HEK293 (cell line): ENCODE data around the gene ZNF574.

Experiments used
- CTCF ChIA-PET: fragments of 350-600 bp; formaldehyde crosslinking; extraction: SDS; loops from one replicate; lab custom pipeline; 2021; ENCODE audit warnings: antibody characterized with exemption; lab: Yijun Ruan, JAX
- POLR2A ChIA-PET: fragments of 300-600 bp; formaldehyde crosslinking; extraction: SDS; loops from one replicate; lab custom pipeline; 2020; ENCODE audit warnings: antibody characterized with exemption, inconsistent platforms; lab: Yijun Ruan, JAX
- H3K27ac ChIP-seq: fragments of 200-500 bp; sonication (Bioruptor generic); 2 replicates; pipeline ENCODE4 v1.5.1; 2014; ENCODE audit warnings: low read depth, low read length, control low read depth, inconsistent platforms; ENCODE audit errors: extremely low read depth
- H3K36me3 ChIP-seq, 2 experiments: fragments of 200-500 bp in 1 of 2; sonication (Bioruptor generic) in 1 of 2; 1 replicate in 1 of 2; 2 replicates in 1 of 2; pipeline ENCODE4 v1.5.1; 2014 to 2017; ENCODE audit warnings: inconsistent platforms in 2 of 2, low read length in 2 of 2; ENCODE audit not compliant: control insufficient read depth in 2 of 2, insufficient read depth in 1 of 2
- H3K4me1 ChIP-seq: fragments of 200-500 bp; sonication (Bioruptor generic); 2 replicates; pipeline ENCODE4 v1.5.1; 2014; ENCODE audit warnings: mild to moderate bottlenecking, low read length, inconsistent platforms; ENCODE audit not compliant: control insufficient read depth, insufficient read depth
- H3K4me3 ChIP-seq: 2 replicates; pipeline ENCODE4 v1.5.1; 2011; ENCODE audit warnings: low read depth, mild to moderate bottlenecking, control low read depth, low read length, moderate library complexity
- H3K9me3 ChIP-seq: fragments of 200-500 bp; sonication (Bioruptor generic); 2 replicates; pipeline ENCODE4 v1.5.1; 2014; ENCODE audit warnings: low read depth, low read length, inconsistent platforms; ENCODE audit not compliant: control insufficient read depth, insufficient read depth
- FEZF1 ChIP-seq: fragments of 450-650 bp; formaldehyde crosslinking; IDR thresholded peaks from 2 replicates; pipeline ENCODE4 v1.5.1; 2016; ENCODE audit warnings: missing biosample characterization, missing genetic modification characterization
- GFI1B ChIP-seq: fragments of 450-650 bp; formaldehyde crosslinking; IDR thresholded peaks from 2 replicates; pipeline ENCODE4 v1.5.1; 2016; ENCODE audit warnings: missing biosample characterization, missing genetic modification characterization
- KLF16 ChIP-seq: fragments of 450-650 bp; formaldehyde crosslinking; IDR thresholded peaks from 2 replicates; pipeline ENCODE4 v1.5.1; 2017; ENCODE audit warnings: missing biosample characterization, missing genetic modification characterization
- MZF1 ChIP-seq: fragments of 450-650 bp; formaldehyde crosslinking; IDR thresholded peaks from 2 replicates; pipeline ENCODE4 v1.5.1; 2017; ENCODE audit warnings: missing biosample characterization, missing genetic modification characterization, borderline replicate concordance
- OSR2 ChIP-seq: fragments of 450-650 bp; formaldehyde crosslinking; IDR thresholded peaks from 2 replicates; pipeline ENCODE4 v1.5.1; 2016; ENCODE audit warnings: missing biosample characterization, missing genetic modification characterization
- OVOL3 ChIP-seq: fragments of 450-650 bp; formaldehyde crosslinking; IDR thresholded peaks from 2 replicates; pipeline ENCODE4 v1.5.1; 2016; ENCODE audit warnings: missing biosample characterization, missing genetic modification characterization
- PRDM10 ChIP-seq: fragments of 450-650 bp; formaldehyde crosslinking; IDR thresholded peaks from 2 replicates; pipeline ENCODE4 v1.5.1; 2016; ENCODE audit warnings: missing biosample characterization, missing genetic modification characterization
- PRDM6 ChIP-seq: fragments of 450-650 bp; formaldehyde crosslinking; IDR thresholded peaks from 2 replicates; pipeline ENCODE4 v1.5.1; 2017; ENCODE audit warnings: missing biosample characterization, missing genetic modification characterization
- SP7 ChIP-seq: fragments of 450-650 bp; formaldehyde crosslinking; IDR thresholded peaks from 2 replicates; pipeline ENCODE4 v1.5.1; 2016; ENCODE audit warnings: missing biosample characterization, missing genetic modification characterization
- TCF7L2 ChIP-seq: IDR thresholded peaks from 2 replicates; pipeline ENCODE4 v1.6.1; 2011; ENCODE audit warnings: low read depth, mild to moderate bottlenecking, inconsistent platforms, low read length, moderate library complexity, borderline replicate concordance
- WT1 ChIP-seq: fragments of 450-650 bp; formaldehyde crosslinking; IDR thresholded peaks from 2 replicates; pipeline ENCODE4 v1.5.1; 2016; ENCODE audit warnings: missing biosample characterization, missing genetic modification characterization
- ZNF133 ChIP-seq: fragments of 450-650 bp; formaldehyde crosslinking; IDR thresholded peaks from 2 replicates; pipeline ENCODE4 v1.5.1; 2016; ENCODE audit warnings: missing biosample characterization, missing genetic modification characterization
- ZNF391 ChIP-seq: fragments of 450-650 bp; formaldehyde crosslinking; IDR thresholded peaks from 2 replicates; pipeline ENCODE4 v1.5.1; 2016; ENCODE audit warnings: low read depth, missing biosample characterization, missing genetic modification characterization, borderline replicate concordance
- ZNF398 ChIP-seq: fragments of 450-650 bp; formaldehyde crosslinking; IDR thresholded peaks from 2 replicates; pipeline ENCODE4 v1.5.1; 2017; ENCODE audit warnings: missing biosample characterization, missing genetic modification characterization
- ZNF423 ChIP-seq: fragments of 450-650 bp; formaldehyde crosslinking; IDR thresholded peaks from 2 replicates; pipeline ENCODE4 v1.5.1; 2016; ENCODE audit warnings: missing biosample characterization, missing genetic modification characterization
- ZNF530 ChIP-seq: fragments of 450-650 bp; formaldehyde crosslinking; IDR thresholded peaks from 2 replicates; pipeline ENCODE4 v1.5.1; 2016; ENCODE audit warnings: low read depth, missing biosample characterization, missing genetic modification characterization
- ZNF549 ChIP-seq: fragments of 450-650 bp; IDR thresholded peaks from 2 replicates; pipeline ENCODE4 v1.5.1; 2018; ENCODE audit warnings: missing biosample characterization, missing genetic modification characterization, mild to moderate bottlenecking, inconsistent platforms, moderate library complexity
- ZNF580 ChIP-seq: fragments of 450-650 bp; formaldehyde crosslinking; IDR thresholded peaks from 2 replicates; pipeline ENCODE4 v1.5.1; 2016; ENCODE audit warnings: missing biosample characterization, missing genetic modification characterization
- ZNF677 ChIP-seq: fragments of 450-650 bp; IDR thresholded peaks from 2 replicates; pipeline ENCODE4 v1.5.0; 2018; ENCODE audit warnings: missing biosample characterization, mild to moderate bottlenecking, missing genetic modification characterization, moderate library complexity
- ZNF768 ChIP-seq: fragments of 450-650 bp; formaldehyde crosslinking; IDR thresholded peaks from 2 replicates; pipeline ENCODE4 v1.5.1; 2018; ENCODE audit warnings: missing biosample characterization, mild to moderate bottlenecking, missing genetic modification characterization
- ZSCAN30 ChIP-seq: fragments of 450-650 bp; IDR thresholded peaks from 2 replicates; pipeline ENCODE4 v1.5.1; 2018; ENCODE audit warnings: missing biosample characterization, mild to moderate bottlenecking, missing genetic modification characterization, moderate library complexity
- ZXDB ChIP-seq: fragments of 450-650 bp; formaldehyde crosslinking; IDR thresholded peaks from 2 replicates; pipeline ENCODE4 v1.5.1; 2016; ENCODE audit warnings: missing biosample characterization, missing genetic modification characterization
- TF ChIP-seq, protein P1 (sequence below): fragments of 450-650 bp; IDR thresholded peaks from 2 replicates; pipeline ENCODE4 v1.5.1; 2018; ENCODE audit warnings: missing biosample characterization, missing genetic modification characterization
- TF ChIP-seq, protein P2 (sequence below): fragments of 450-650 bp; formaldehyde crosslinking; IDR thresholded peaks from 2 replicates; pipeline ENCODE4 v1.5.1; 2016; ENCODE audit warnings: missing biosample characterization, missing genetic modification characterization

ZNF574 gene

GRCh38 chr19:42033413-42033812 is 42.6 kb upstream of the ZNF574 start:
- CTCF ChIA-PET = interaction anchor here (0.6 to 2.9 kb wide), 15 partner anchors 10 to 449 kb away, joined by 3 to 57 read pairs (median 7); no protein-coding TSS in a partner anchor
- no peak overlapping the region for H3K27ac ChIP-seq
- no peaks in the 10 kb centered on the region; a peak in 1 of 3 replicates for H3K36me3 ChIP-seq
- POLR2A ChIA-PET = interaction anchor here (0.6 kb wide), 2 partner anchors 15 to 55 kb away, joined by 3 read pairs; no protein-coding TSS in a partner anchor
- H3K9me3 ChIP-seq = 0 out of 2 replicates have a peak, but pooled peaks cover 2% of the 10 kb centered on the region
- H3K4me1 ChIP-seq = peaks cover 29% of the 10 kb centered on the region
- no peak overlapping the region for H3K4me3 ChIP-seq
- TF ChIP-seq TCF7L2 (no peak), OSR2 (tag by site-specific recombination) (peak; percentile 76), ZNF530 (tag by site-specific recombination) (no peak), FEZF1 (tag by site-specific recombination) (peak; percentile 52), OVOL3 (tag by site-specific recombination) (0 out of 2 replicates have a peak, but pooled peaks have one; percentile 27), ZNF398 (tag by site-specific recombination) (peak; percentile 67), MZF1 (tag by site-specific recombination) (peak; percentile 38; the same call in 1 of the 2 replicates), ZXDB (no peak), ZSCAN30 (tag by site-specific recombination) (no peak), ZNF580 (no peak), PRDM6 (peak; percentile 77), ZNF549 (tag by site-specific recombination) (no peak), GFI1B (tag by site-specific recombination) (no peak), ZNF677 (tag by site-specific recombination) (no peak), ZNF423 (no peak), PRDM10 (peak; percentile 66; the same call in 1 of the 2 replicates), KLF16 (tag by site-specific recombination) (peak; percentile 19; the same call in 1 of the 2 replicates), SP7 (peak; percentile 23; the same call in 1 of the 2 replicates), ZNF391 (tag by site-specific recombination) (no peak), ZNF768 (tag by site-specific recombination) (no peak), ZNF133 (tag by site-specific recombination) (no peak), WT1 (tag by site-specific recombination) (peak; percentile 96)
- TF ChIP-seq, protein P1, sequence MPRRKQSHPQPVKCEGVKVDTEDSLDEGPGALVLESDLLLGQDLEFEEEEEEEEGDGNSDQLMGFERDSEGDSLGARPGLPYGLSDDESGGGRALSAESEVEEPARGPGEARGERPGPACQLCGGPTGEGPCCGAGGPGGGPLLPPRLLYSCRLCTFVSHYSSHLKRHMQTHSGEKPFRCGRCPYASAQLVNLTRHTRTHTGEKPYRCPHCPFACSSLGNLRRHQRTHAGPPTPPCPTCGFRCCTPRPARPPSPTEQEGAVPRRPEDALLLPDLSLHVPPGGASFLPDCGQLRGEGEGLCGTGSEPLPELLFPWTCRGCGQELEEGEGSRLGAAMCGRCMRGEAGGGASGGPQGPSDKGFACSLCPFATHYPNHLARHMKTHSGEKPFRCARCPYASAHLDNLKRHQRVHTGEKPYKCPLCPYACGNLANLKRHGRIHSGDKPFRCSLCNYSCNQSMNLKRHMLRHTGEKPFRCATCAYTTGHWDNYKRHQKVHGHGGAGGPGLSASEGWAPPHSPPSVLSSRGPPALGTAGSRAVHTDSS (tag by site-specific recombination) = no peak
- TF ChIP-seq, protein P2, sequence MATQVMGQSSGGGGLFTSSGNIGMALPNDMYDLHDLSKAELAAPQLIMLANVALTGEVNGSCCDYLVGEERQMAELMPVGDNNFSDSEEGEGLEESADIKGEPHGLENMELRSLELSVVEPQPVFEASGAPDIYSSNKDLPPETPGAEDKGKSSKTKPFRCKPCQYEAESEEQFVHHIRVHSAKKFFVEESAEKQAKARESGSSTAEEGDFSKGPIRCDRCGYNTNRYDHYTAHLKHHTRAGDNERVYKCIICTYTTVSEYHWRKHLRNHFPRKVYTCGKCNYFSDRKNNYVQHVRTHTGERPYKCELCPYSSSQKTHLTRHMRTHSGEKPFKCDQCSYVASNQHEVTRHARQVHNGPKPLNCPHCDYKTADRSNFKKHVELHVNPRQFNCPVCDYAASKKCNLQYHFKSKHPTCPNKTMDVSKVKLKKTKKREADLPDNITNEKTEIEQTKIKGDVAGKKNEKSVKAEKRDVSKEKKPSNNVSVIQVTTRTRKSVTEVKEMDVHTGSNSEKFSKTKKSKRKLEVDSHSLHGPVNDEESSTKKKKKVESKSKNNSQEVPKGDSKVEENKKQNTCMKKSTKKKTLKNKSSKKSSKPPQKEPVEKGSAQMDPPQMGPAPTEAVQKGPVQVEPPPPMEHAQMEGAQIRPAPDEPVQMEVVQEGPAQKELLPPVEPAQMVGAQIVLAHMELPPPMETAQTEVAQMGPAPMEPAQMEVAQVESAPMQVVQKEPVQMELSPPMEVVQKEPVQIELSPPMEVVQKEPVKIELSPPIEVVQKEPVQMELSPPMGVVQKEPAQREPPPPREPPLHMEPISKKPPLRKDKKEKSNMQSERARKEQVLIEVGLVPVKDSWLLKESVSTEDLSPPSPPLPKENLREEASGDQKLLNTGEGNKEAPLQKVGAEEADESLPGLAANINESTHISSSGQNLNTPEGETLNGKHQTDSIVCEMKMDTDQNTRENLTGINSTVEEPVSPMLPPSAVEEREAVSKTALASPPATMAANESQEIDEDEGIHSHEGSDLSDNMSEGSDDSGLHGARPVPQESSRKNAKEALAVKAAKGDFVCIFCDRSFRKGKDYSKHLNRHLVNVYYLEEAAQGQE (tag by site-specific recombination) = no peak
